GM06990 (cell line): ENCODE results near the gene LRRC23.

ENCODE experiments used
- DNase-seq: peaks from one replicate; pipeline ENCODE4 v3.0.0-alpha.2; 2011; ENCODE audit not compliant: insufficient read length; ENCODE audit errors: extremely low read depth
- H3K27me3 ChIP-seq: replicated peaks from 2 replicates; pipeline ENCODE4 v1.6.0; 2011; ENCODE audit warnings: low read length; ENCODE audit not compliant: control insufficient read depth, insufficient read depth
- H3K36me3 ChIP-seq: 2 replicates; pipeline ENCODE4 v1.5.1; 2011; ENCODE audit warnings: low read length; ENCODE audit not compliant: control insufficient read depth, insufficient read depth
- H3K4me3 ChIP-seq: replicated peaks from 2 replicates; pipeline ENCODE4 v1.5.1; 2011; ENCODE audit warnings: low read depth, mild to moderate bottlenecking, control low read depth, low read length
- CTCF ChIP-seq: IDR thresholded peaks from 2 replicates; pipeline ENCODE4 v1.5.1; 2011; ENCODE audit warnings: low read length, control low read depth, mild to moderate bottlenecking, inconsistent platforms; ENCODE audit not compliant: insufficient read depth, poor library complexity, severe bottlenecking

LRRC23 gene

GRCh38 chr12:6904280-6905276 lies at the start of gene LRRC23:
Gene LRRC23, plus strand, starts transcription at chr12:6904822. Its CDS starts 812 bp downstream, at chr12:6905634.
- H3K4me3 ChIP-seq: peak within 1 kb of the TSS; percentile 74
- TF ChIP-seq CTCF: no peak
- no peaks in the 10 kb centered on the region for H3K36me3 ChIP-seq
- peak; percentile 94 for DNase-seq
- H3K27me3 ChIP-seq: no peaks in the 10 kb centered on the region

- TF ChIP-seq CTCF: no peak
- Histone ChIP-seq H3K4me3 (no peak overlapping the region), H3K36me3 (peaks cover 35% of the 10 kb centered on the region), H3K27me3 (no peaks in the 10 kb centered on the region)
- DNase-seq: no peak
Measured at GRCh38 chr12:6855322-6855721, 49.3 kb upstream of the LRRC23 start.

- no peak for DNase-seq
- Histone ChIP-seq H3K36me3 (peaks cover 55% of the 10 kb centered on the region), H3K27me3 (no peaks in the 10 kb centered on the region), H3K4me3 (no peak overlapping the region)
- TF ChIP-seq CTCF: no peak
Measured at GRCh38 chr12:6858799-6859198, 45.8 kb upstream of the LRRC23 start.

- peaks cover 59% of the 10 kb centered on the region for H3K36me3 ChIP-seq
- TF ChIP-seq CTCF: no peak
- no peak overlapping the region for H3K4me3 ChIP-seq
- no peaks in the 10 kb centered on the region for H3K27me3 ChIP-seq
- no peak for DNase-seq
Measured at GRCh38 chr12:6860116-6860515, 44.5 kb upstream of the LRRC23 start.

- no peak overlapping the region for H3K4me3 ChIP-seq
- TF ChIP-seq CTCF: no peak
- peaks cover 57% of the 10 kb centered on the region for H3K36me3 ChIP-seq
- DNase-seq: no peak
- H3K27me3 ChIP-seq: no peaks in the 10 kb centered on the region
Measured at GRCh38 chr12:6860942-6861341, 43.7 kb upstream of the LRRC23 start.
